Kidney (tissue), 14 donors: ENCODE results near the gene JAML. TPM values are rescaled to one million over a fixed set of nuclear protein-coding genes. Genes with fewer than 3 reads are reported as not detected.

Experiments used
- DNase-seq, 5 donors: peaks; one replicate each; pipeline ENCODE4 v3.0.0-alpha.2; 2013 to 2020
- FAIRE-seq: peaks from 2 replicates; lab custom pipeline; 2012; peaks lifted over from hg19 to GRCh38; lab: Jason Lieb, UNC
- H3K27ac ChIP-seq, 2 donors: one replicate each; pipeline ENCODE4 v1.7.0; 2013; ENCODE audit warnings: low read depth in 2 of 2, low read length in 2 of 2, inconsistent platforms in 1 of 2
- H3K27me3 ChIP-seq: one replicate; pipeline ENCODE4 v1.7.1; 2013; ENCODE audit warnings: low read length, inconsistent platforms; ENCODE audit not compliant: control insufficient read depth, insufficient read depth
- H3K36me3 ChIP-seq, 3 donors: one replicate each; pipeline versions ENCODE4 v1.7.0 to v1.7.1; 2013; ENCODE audit warnings: low read length in 3 of 3, control low read depth in 1 of 3, inconsistent platforms in 1 of 3; ENCODE audit not compliant: insufficient read depth in 3 of 3, control insufficient read depth in 2 of 3
- H3K4me1 ChIP-seq, 3 donors: one replicate each; pipeline versions ENCODE4 v1.7.0 to v1.7.1; 2013; ENCODE audit warnings: low read length in 3 of 3, inconsistent platforms in 1 of 3, low read depth in 1 of 3; ENCODE audit not compliant: control insufficient read depth in 2 of 3, insufficient read depth in 2 of 3
- H3K4me3 ChIP-seq, 3 donors: one replicate each; pipeline versions ENCODE4 v1.7.0 to v1.8.1; 2013; ENCODE audit warnings: low read length in 3 of 3, control low read depth in 1 of 3, inconsistent platforms in 1 of 3
- H3K9ac ChIP-seq, 3 donors: one replicate each; pipeline versions ENCODE4 v1.7.0 to v1.7.1; 2013; ENCODE audit warnings: low read length in 3 of 3, control low read depth in 1 of 3, inconsistent platforms in 1 of 3
- H3K9me3 ChIP-seq, 3 donors: one replicate each; pipeline versions ENCODE4 v1.7.0 to v1.7.1; 2013; ENCODE audit warnings: low read length in 3 of 3, control low read depth in 1 of 3, inconsistent platforms in 1 of 3; ENCODE audit not compliant: control insufficient read depth in 2 of 3, insufficient read depth in 1 of 3
- intact Hi-C: fragments of 100-400 bp; cut with DNase I; formaldehyde crosslinking; loops from one replicate; pipeline ENCODE4 v1.11.1; 2022
- polyA plus RNA-seq: library from polyadenylated mRNA; stranded (reverse); fragments of 350-450 nt; fragmentation: Illumina TruSeq; extraction: RNeasy Lipid Tissue Mini Kit (QIAGEN cat#74804); gene quantifications from one replicate; pipeline ENCODE4 v1.2.3, GENCODE V29; 2014; ENCODE audit warnings: low read depth, low replicate concordance; ENCODE audit not compliant: insufficient read depth
- total RNA-seq: library from RNA; stranded (reverse); fragmentation: NEBNext Ultra II Directional; extraction: Animal tissue kit (Norgen Biotek cat#: 25700); gene quantifications from one replicate; pipeline ENCODE4 v1.2.1, GENCODE V29; 2021
- TF ChIP-seq, protein P1 (sequence below): IDR thresholded peaks from 3 replicates; pipeline ENCODE4 v1.5.1; 2012; ENCODE audit warnings: mild to moderate bottlenecking, moderate library complexity, borderline replicate concordance; ENCODE audit not compliant: insufficient read depth; ENCODE audit errors: extremely low read depth
- donor health status: control.
- donor health status: control.
- donor health status: control.
- donor health status: control.
- donor health status: control.
- donor health status: DM: yes; HTN: yes; CAD: no.
- donor health status: Normal renal cell carcinoma (clear cell type).

Gene JAML
- total and polyA plus RNA-seq, 2 donors from 2014 or later, result 2.5 to 17.1 TPM

DNA sequence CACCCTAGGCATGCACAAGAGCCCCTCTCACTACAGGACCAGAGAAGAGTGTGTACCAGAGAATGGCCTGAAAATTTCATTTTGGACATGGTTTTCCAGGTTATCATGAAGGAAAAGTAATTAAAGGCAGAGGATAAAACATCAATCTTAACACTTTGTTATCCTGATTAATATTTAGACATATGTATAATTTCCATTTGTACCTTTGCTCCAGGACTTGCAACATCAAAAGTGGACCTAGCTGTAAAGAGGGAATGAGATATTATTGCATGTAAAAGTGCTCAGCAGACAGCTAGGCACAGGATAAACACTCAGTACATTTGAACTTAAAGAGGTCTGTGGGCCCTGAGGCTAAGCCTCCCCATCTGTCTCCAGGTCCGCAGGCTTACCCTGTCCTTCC is 70.2 kb downstream of the JAML start:
- Histone ChIP-seq H3K9ac (no peak overlapping the region), H3K27ac (no peak overlapping the region), H3K4me3 (no peak overlapping the region), H3K4me1 (peaks cover 0 to 15% (median 0%) of the 10 kb centered on the region in 3 donors), H3K36me3 (no peaks in the 10 kb centered on the region), H3K27me3 (peaks cover 24% of the 10 kb centered on the region), H3K9me3 (no peaks in the 10 kb centered on the region)
- TF ChIP-seq, protein P1, sequence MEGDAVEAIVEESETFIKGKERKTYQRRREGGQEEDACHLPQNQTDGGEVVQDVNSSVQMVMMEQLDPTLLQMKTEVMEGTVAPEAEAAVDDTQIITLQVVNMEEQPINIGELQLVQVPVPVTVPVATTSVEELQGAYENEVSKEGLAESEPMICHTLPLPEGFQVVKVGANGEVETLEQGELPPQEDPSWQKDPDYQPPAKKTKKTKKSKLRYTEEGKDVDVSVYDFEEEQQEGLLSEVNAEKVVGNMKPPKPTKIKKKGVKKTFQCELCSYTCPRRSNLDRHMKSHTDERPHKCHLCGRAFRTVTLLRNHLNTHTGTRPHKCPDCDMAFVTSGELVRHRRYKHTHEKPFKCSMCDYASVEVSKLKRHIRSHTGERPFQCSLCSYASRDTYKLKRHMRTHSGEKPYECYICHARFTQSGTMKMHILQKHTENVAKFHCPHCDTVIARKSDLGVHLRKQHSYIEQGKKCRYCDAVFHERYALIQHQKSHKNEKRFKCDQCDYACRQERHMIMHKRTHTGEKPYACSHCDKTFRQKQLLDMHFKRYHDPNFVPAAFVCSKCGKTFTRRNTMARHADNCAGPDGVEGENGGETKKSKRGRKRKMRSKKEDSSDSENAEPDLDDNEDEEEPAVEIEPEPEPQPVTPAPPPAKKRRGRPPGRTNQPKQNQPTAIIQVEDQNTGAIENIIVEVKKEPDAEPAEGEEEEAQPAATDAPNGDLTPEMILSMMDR, result no peak
- intact Hi-C loops, result no loop called here
- no peak for FAIRE-seq
- no peak for DNase-seq

DNA sequence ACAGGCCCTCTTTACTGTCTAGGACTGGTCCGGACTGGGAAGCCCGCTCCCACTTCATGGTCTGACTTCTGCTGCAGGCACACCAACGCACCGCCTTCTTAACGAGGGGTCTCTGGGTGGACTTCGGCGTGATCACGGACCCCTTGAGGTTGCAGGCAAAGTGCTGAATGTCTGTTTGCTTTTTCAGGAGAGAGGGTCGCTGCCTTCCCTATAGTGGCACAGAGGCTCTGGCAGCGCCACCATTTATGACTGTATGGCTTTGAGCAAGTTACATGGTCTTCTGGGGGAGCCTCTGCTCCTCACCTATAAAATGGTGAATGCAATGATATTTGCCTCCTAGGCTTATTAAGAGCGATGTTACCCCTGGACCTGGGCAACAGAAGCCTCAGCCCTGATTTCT is 70.8 kb downstream of the JAML start:
- FAIRE-seq (no peak), DNase-seq (peak in 1 of 5 donors; percentile 46)
- Histone ChIP-seq H3K4me3 (no peak overlapping the region), H3K27ac (no peak overlapping the region), H3K9me3 (no peaks in the 10 kb centered on the region), H3K9ac (no peak overlapping the region), H3K36me3 (no peaks in the 10 kb centered on the region), H3K4me1 (peaks cover 0 to 15% (median 0%) of the 10 kb centered on the region in 3 donors), H3K27me3 (peaks cover 24% of the 10 kb centered on the region)
- TF ChIP-seq, protein P1, result no peak
- intact Hi-C loops, result no loop called here

DNA sequence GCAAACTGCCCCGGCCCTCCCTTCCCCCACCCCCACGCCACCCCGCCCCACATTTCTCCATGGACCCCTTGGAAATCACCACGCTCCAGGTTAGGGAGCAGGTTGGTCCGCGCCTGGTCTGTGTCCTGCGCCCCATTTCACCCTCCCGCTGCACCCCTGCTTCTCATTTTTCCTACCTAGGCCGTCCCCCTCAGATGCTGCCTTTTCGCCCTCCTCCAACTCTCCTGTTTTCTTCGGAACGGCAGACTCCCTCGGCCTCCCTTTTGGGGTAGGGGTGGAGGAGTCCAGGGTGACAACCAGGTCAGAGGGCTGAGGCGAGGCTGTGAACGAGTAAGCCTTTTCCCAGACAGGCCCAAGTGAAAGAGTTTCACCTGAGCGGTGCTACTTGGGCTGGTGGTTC is 71.3 kb downstream of the JAML start:
- no peak overlapping the region for H3K9ac ChIP-seq
- DNase-seq (peak in 1 of 5 donors; percentile 26), FAIRE-seq (no peak)
- no peaks in the 10 kb centered on the region for H3K36me3 ChIP-seq
- H3K27ac ChIP-seq, result no peak overlapping the region
- TF ChIP-seq, protein P1, result no peak
- no peak overlapping the region for H3K4me3 ChIP-seq
- H3K27me3 ChIP-seq, result peaks cover 24% of the 10 kb centered on the region
- H3K4me1 ChIP-seq, result peaks cover 0 to 15% (median 0%) of the 10 kb centered on the region in 3 donors
- no peaks in the 10 kb centered on the region for H3K9me3 ChIP-seq
- intact Hi-C loops, result no loop called here
